DOHH2 (cell line): ENCODE results near the gene BIN1.

ENCODE experiments used
- H3F3A ChIP-seq: fragments of 200-600 bp; sonication (generic), shearing (Covaris generic); 2 replicates; pipeline ENCODE4 v1.6.0; 2016; ENCODE audit warnings: antibody characterized with exemption, mild to moderate bottlenecking; ENCODE audit not compliant: control insufficient read depth, insufficient read depth
- H3K27ac ChIP-seq: fragments of 200-600 bp; sonication (generic); 2 replicates; pipeline ENCODE4 v1.5.1; 2014; ENCODE audit warnings: low read depth, mild to moderate bottlenecking, low read length, moderate library complexity
- H3K27me3 ChIP-seq: fragments of 200-600 bp; sonication (generic); 2 replicates; pipeline ENCODE4 v1.6.1; 2014; ENCODE audit warnings: mild to moderate bottlenecking, low read length, mixed read lengths; ENCODE audit not compliant: control insufficient read depth
- H3K36me3 ChIP-seq: fragments of 200-600 bp; sonication (generic); 2 replicates; pipeline ENCODE4 v1.6.1; 2014; ENCODE audit warnings: mild to moderate bottlenecking, low read length, moderate library complexity, mixed read lengths; ENCODE audit not compliant: control insufficient read depth
- H3K4me1 ChIP-seq: fragments of 200-600 bp; sonication (generic); 2 replicates; pipeline ENCODE4 v1.6.1; 2014; ENCODE audit warnings: mild to moderate bottlenecking, low read length, mixed read lengths; ENCODE audit not compliant: control insufficient read depth
- H3K4me2 ChIP-seq: fragments of 200-600 bp; sonication (generic); 2 replicates; pipeline ENCODE4 v1.6.0; 2014; ENCODE audit warnings: mild to moderate bottlenecking, low read length, moderate library complexity
- H3K4me3 ChIP-seq: fragments of 200-600 bp; sonication (generic); 2 replicates; pipeline ENCODE4 v1.5.1; 2014; ENCODE audit warnings: mild to moderate bottlenecking, low read length, mixed read lengths
- H3K79me2 ChIP-seq: fragments of 200-600 bp; sonication (generic); 2 replicates; pipeline ENCODE4 v1.6.1; 2014; ENCODE audit warnings: mild to moderate bottlenecking, low read length, mixed read lengths; ENCODE audit not compliant: control insufficient read depth
- H3K9me2 ChIP-seq: fragments of 200-600 bp; sonication (generic); replicated peaks from 2 replicates; pipeline ENCODE4 v1.6.1; 2014; ENCODE audit warnings: mild to moderate bottlenecking, low read length, mixed read lengths; ENCODE audit not compliant: control insufficient read depth
- H3K9me3 ChIP-seq: fragments of 200-600 bp; sonication (generic); 2 replicates; pipeline ENCODE4 v1.6.1; 2014; ENCODE audit warnings: antibody characterized with exemption, low read length, mixed read lengths; ENCODE audit not compliant: control insufficient read depth, insufficient read depth
- H4K20me1 ChIP-seq: fragments of 200-600 bp; sonication (generic); 2 replicates; pipeline ENCODE4 v1.6.0; 2014; ENCODE audit warnings: low read depth, mild to moderate bottlenecking, antibody characterized with exemption, low read length, moderate library complexity; ENCODE audit not compliant: control insufficient read depth, insufficient read depth
- CTCF ChIP-seq: fragments of 200-600 bp; sonication (generic); IDR thresholded peaks from one replicate; pipeline ENCODE4 v1.5.1; 2014; ENCODE audit warnings: antibody characterized with exemption, mild to moderate bottlenecking, low read depth, low read length; ENCODE audit not compliant: poor library complexity, severe bottlenecking
- EZH2phosphoT487 ChIP-seq: fragments of 200-600 bp; sonication (generic); IDR thresholded peaks from 2 replicates; pipeline ENCODE4 v1.6.1; 2017; ENCODE audit warnings: borderline replicate concordance, mild to moderate bottlenecking, antibody characterized with exemption, low read length, moderate library complexity, mixed read lengths

BIN1 gene

GRCh38 chr2:127118038-127118437, 11.1 kb upstream of the BIN1 start:
- no peaks in the 10 kb centered on the region for H3K79me2 ChIP-seq
- H3K9me3 ChIP-seq, result no peaks in the 10 kb centered on the region
- H3K27me3 ChIP-seq, result no peaks in the 10 kb centered on the region
- H3K9me2 ChIP-seq, result no peaks in the 10 kb centered on the region
- no peaks in the 10 kb centered on the region for H3K36me3 ChIP-seq
- no peak overlapping the region for H3K4me3 ChIP-seq
- TF ChIP-seq EZH2phosphoT487, result no peak
- no peak for TF ChIP-seq CTCF
- H4K20me1 ChIP-seq, result no peaks in the 10 kb centered on the region
- no peak overlapping the region for H3K4me2 ChIP-seq
- no peaks in the 10 kb centered on the region for H3K4me1 ChIP-seq
- no peaks in the 10 kb centered on the region for H3F3A ChIP-seq
- no peak overlapping the region for H3K27ac ChIP-seq

- no peaks in the 10 kb centered on the region for H3K9me3 ChIP-seq
- no peak overlapping the region for H3K4me3 ChIP-seq
- H3F3A ChIP-seq, result no peaks in the 10 kb centered on the region
- no peaks in the 10 kb centered on the region for H3K9me2 ChIP-seq
- H3K4me2 ChIP-seq, result no peak overlapping the region
- no peaks in the 10 kb centered on the region for H4K20me1 ChIP-seq
- H3K4me1 ChIP-seq, result no peaks in the 10 kb centered on the region
- H3K27ac ChIP-seq, result no peak overlapping the region
- TF ChIP-seq CTCF, result no peak
- no peak for TF ChIP-seq EZH2phosphoT487
- H3K79me2 ChIP-seq, result no peaks in the 10 kb centered on the region
- 0 out of 2 replicates have a peak, but pooled peaks cover 3% of the 10 kb centered on the region for H3K27me3 ChIP-seq
- H3K36me3 ChIP-seq, result no peaks in the 10 kb centered on the region
These were observed 10.6 kb upstream of the BIN1 start for GRCh38 chr2:127117603-127118002.

GRCh38 chr2:127115471-127116199, 8.7 kb upstream of the BIN1 start:
- TF ChIP-seq CTCF (no peak), EZH2phosphoT487 (no peak)
- H3K9me2 ChIP-seq, result no peaks in the 10 kb centered on the region
- no peaks in the 10 kb centered on the region for H3K79me2 ChIP-seq
- H3F3A ChIP-seq, result no peaks in the 10 kb centered on the region
- no peaks in the 10 kb centered on the region for H3K4me1 ChIP-seq
- no peak overlapping the region for H3K4me3 ChIP-seq
- no peak overlapping the region for H3K27ac ChIP-seq
- no peaks in the 10 kb centered on the region for H3K9me3 ChIP-seq
- H3K27me3 ChIP-seq, result peaks cover 3% of the 10 kb centered on the region; the same call in 1 of the 2 replicates
- no peaks in the 10 kb centered on the region for H4K20me1 ChIP-seq
- H3K4me2 ChIP-seq, result no peak overlapping the region
- H3K36me3 ChIP-seq, result no peaks in the 10 kb centered on the region
